ENCODE data around the gene NOL11. TPM values are rescaled to one million over a fixed set of nuclear protein-coding genes. Genes with fewer than 3 reads are reported as not detected.

Gene NOL11
- total RNA-seq, 1 experiment from 2014 or later, result 66.4 TPM

- ChIA-PET POLR2A (no interaction called here), CTCF (no interaction called here)
- ATAC-seq, result peak; percentile 39; the same call in 1 of the 2 replicates
- TF ChIP-seq FOXP1 (CRISPR knock-in tag; IDR thresholded peaks at IDR 0.05; ENCODE audit: borderline replicate concordance), result no peak
- TF ChIP-seq TEAD1 (CRISPR knock-in tag; IDR thresholded peaks at IDR 0.05), result no peak
- no peak for TF ChIP-seq AR (CRISPR knock-in tag; IDR thresholded peaks at IDR 0.05)
- TF ChIP-seq ZNF416 (CRISPR knock-in tag; IDR thresholded peaks at IDR 0.05), result no peak
- TF ChIP-seq ATF1 (CRISPR knock-in tag; IDR thresholded peaks at IDR 0.05), result no peak
- TF ChIP-seq HMGA2 (CRISPR knock-in tag; IDR thresholded peaks at IDR 0.05), result no peak
- TF ChIP-seq ZSCAN18 (CRISPR knock-in tag; IDR thresholded peaks at IDR 0.05), result no peak
- no peak for TF ChIP-seq ZMAT4 (CRISPR knock-in tag; IDR thresholded peaks at IDR 0.05)
- TF ChIP-seq ZNF121 (CRISPR knock-in tag; IDR thresholded peaks at IDR 0.05), result no peak
- no peak for TF ChIP-seq PRRX2 (CRISPR knock-in tag; IDR thresholded peaks at IDR 0.05)
- Mint-ChIP-seq H3K27ac (peak overlapping the region; percentile 13; the same call in 1 of the 2 replicates), H3K4me3 (no peak overlapping the region), H3K4me1 (peaks cover 11% of the 10 kb centered on the region), H3K9me3 (peaks cover 9% of the 10 kb centered on the region), H3K27me3 (ENCODE audit: low read depth) (no peaks in the 10 kb centered on the region), H3K36me3 (peaks cover 4% of the 10 kb centered on the region; the same call in 1 of the 2 replicates)
- no peak for DNase-seq (ENCODE audit: low spot score)
Measured at GRCh38 chr17:67708378-67708777, 9.4 kb upstream of the NOL11 start.

GRCh38 chr17:67711916-67712315 lies 5.8 kb upstream of the NOL11 start:
- H3K27ac Mint-ChIP-seq, result no peak overlapping the region
- no peaks in the 10 kb centered on the region for H3K27me3 Mint-ChIP-seq (ENCODE audit: low read depth)
- H3K9me3 Mint-ChIP-seq, result peaks cover 7% of the 10 kb centered on the region
- ATAC-seq, result no peak
- peaks cover 15% of the 10 kb centered on the region for H3K4me1 Mint-ChIP-seq
- peaks cover 4% of the 10 kb centered on the region; the same call in 1 of the 2 replicates for H3K36me3 Mint-ChIP-seq
- ChIA-PET CTCF (interaction anchor here (0.6 to 1.5 kb wide), 2 partner anchors 13 to 768 kb away, joined by 4 read pairs; no protein-coding TSS in a partner anchor), POLR2A (interaction anchor here (1.2 kb wide), 1 partner anchor 87 kb away, joined by 3 read pairs; no protein-coding TSS in a partner anchor)
- DNase-seq (ENCODE audit: low spot score), result no peak
- no peak overlapping the region for H3K4me3 Mint-ChIP-seq
- TF ChIP-seq MAX (CRISPR knock-in tag; IDR thresholded peaks at IDR 0.05) (no peak), ZNF281 (CRISPR knock-in tag; IDR thresholded peaks at IDR 0.05) (no peak)

GRCh38 chr17:67712375-67712774 lies 5.4 kb upstream of the NOL11 start:
- no peak for TF ChIP-seq NFE2L1 (CRISPR knock-in tag; IDR thresholded peaks at IDR 0.05)
- no peak for TF ChIP-seq TP53 (CRISPR knock-in tag; IDR thresholded peaks at IDR 0.05)
- no peak for TF ChIP-seq GTF2I (CRISPR knock-in tag; conservative IDR thresholded peaks at IDR 0.05)
- no peak for TF ChIP-seq RORB (CRISPR knock-in tag; IDR thresholded peaks at IDR 0.05)
- no peak for TF ChIP-seq E2F1 (CRISPR knock-in tag; IDR thresholded peaks at IDR 0.05)
- TF ChIP-seq FOXP4 (CRISPR knock-in tag; IDR thresholded peaks at IDR 0.05), result no peak
- Mint-ChIP-seq H3K27me3 (ENCODE audit: low read depth) (no peaks in the 10 kb centered on the region), H3K36me3 (peaks cover 4% of the 10 kb centered on the region; the same call in 1 of the 2 replicates), H3K4me3 (no peak overlapping the region), H3K9me3 (peaks cover 7% of the 10 kb centered on the region), H3K27ac (no peak overlapping the region), H3K4me1 (peaks cover 17% of the 10 kb centered on the region)
- CTCF ChIA-PET, result interaction anchor here (0.6 to 1.5 kb wide), 2 partner anchors 14 to 769 kb away, joined by 4 read pairs; no protein-coding TSS in a partner anchor
- DNase-seq (ENCODE audit: low spot score) (no peak), ATAC-seq (no peak)
- POLR2A ChIA-PET, result interaction anchor here (1.2 kb wide), 1 partner anchor 87 kb away, joined by 3 read pairs; no protein-coding TSS in a partner anchor

All from WTC11 (cell line).